ENCODE results near the gene DNAH2. TPM values are rescaled to one million over a fixed set of nuclear protein-coding genes. Genes with fewer than 3 reads are reported as not detected.

DNAH2 gene
- total RNA-seq, 2 donors from 2014 or later, result 0.09 to 4.9 TPM

DNA sequence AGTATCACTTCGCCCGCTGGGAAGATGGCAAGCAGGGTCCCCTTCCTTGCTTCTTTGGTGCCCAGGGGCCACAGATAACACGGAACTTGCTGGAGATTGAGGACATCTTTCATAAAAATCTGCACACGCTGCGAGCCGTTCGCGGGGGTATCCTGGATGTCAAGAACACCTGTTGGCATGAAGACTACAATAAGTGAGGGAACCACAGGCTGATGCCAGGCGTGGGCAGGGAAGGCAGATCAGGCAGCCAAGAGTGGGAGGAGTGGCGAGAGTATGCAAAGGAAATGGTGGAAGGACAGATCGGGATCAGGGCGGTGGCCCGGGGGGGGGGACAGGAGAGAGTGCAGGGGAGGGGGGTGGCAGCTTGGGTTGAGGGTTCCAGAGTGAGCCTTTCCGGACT is 22.2 kb downstream of the DNAH2 start:
- no peaks in the 10 kb centered on the region for H3K27me3 ChIP-seq (replicated peaks; ENCODE audit: insufficient read depth)
- intact Hi-C loops (cut with DNase I), result loop anchor here (10.0 kb wide), 1 partner anchor 255 kb away; no protein-coding TSS in a partner anchor
- H3K27ac ChIP-seq, result no peak overlapping the region
- H3K4me1 ChIP-seq (replicated peaks), result no peaks in the 10 kb centered on the region
- H3K9me3 ChIP-seq, result no peaks in the 10 kb centered on the region
- no peak overlapping the region for H3K4me3 ChIP-seq
- TF ChIP-seq POLR2AphosphoS5 (IDR thresholded peaks at IDR 0.05) (no peak), POLR2A (IDR thresholded peaks at IDR 0.05) (no peak)
- TF ChIP-seq, protein P1, sequence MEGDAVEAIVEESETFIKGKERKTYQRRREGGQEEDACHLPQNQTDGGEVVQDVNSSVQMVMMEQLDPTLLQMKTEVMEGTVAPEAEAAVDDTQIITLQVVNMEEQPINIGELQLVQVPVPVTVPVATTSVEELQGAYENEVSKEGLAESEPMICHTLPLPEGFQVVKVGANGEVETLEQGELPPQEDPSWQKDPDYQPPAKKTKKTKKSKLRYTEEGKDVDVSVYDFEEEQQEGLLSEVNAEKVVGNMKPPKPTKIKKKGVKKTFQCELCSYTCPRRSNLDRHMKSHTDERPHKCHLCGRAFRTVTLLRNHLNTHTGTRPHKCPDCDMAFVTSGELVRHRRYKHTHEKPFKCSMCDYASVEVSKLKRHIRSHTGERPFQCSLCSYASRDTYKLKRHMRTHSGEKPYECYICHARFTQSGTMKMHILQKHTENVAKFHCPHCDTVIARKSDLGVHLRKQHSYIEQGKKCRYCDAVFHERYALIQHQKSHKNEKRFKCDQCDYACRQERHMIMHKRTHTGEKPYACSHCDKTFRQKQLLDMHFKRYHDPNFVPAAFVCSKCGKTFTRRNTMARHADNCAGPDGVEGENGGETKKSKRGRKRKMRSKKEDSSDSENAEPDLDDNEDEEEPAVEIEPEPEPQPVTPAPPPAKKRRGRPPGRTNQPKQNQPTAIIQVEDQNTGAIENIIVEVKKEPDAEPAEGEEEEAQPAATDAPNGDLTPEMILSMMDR (IDR thresholded peaks at IDR 0.05), result no peak
- WGBS, result 40% methylated on average over 14 of the region's 14 CpGs
- DNase-seq (ENCODE audit: low spot score), result no peak
- no peaks in the 10 kb centered on the region for H3K36me3 ChIP-seq

DNA sequence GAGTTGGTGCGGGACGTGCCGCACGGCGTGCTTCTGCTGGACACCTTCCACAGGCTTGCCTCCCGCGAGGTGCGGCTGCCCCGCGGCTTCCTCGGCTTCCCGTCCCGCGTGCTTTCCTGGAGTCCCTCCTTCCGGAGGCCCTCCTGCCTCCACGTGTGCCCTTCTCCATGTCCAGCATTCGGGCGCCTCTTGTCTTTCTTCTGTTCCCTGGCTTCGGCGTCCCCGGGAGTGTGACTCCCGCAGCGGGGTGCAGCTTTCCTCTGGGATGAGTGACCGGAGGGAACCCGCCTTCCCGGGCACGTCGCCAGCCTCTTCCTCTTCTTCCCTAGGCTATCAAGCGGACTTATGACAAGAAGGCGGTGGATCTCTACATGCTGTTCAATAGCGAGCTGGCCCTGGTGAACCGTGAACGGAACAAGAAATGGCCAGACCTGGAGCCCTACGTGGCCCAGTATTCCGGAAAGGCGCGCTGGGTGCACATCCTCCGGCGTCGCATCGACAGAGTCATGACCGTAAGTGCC is 23.0 kb downstream of the DNAH2 start:
- intact Hi-C loops (cut with DNase I), result loop anchor here (10.0 kb wide), 1 partner anchor 254 kb away; no protein-coding TSS in a partner anchor
- Histone ChIP-seq H3K4me1 (replicated peaks) (no peaks in the 10 kb centered on the region), H3K27ac (no peak overlapping the region), H3K36me3 (no peaks in the 10 kb centered on the region), H3K9me3 (no peaks in the 10 kb centered on the region), H3K4me3 (no peak overlapping the region), H3K27me3 (replicated peaks; ENCODE audit: insufficient read depth) (no peaks in the 10 kb centered on the region)
- TF ChIP-seq, protein P1 (IDR thresholded peaks at IDR 0.05), result no peak
- TF ChIP-seq POLR2AphosphoS5 (IDR thresholded peaks at IDR 0.05) (no peak), POLR2A (IDR thresholded peaks at IDR 0.05) (no peak)
- DNase-seq (ENCODE audit: low spot score), result no peak
- WGBS, result 73% methylated on average over 42 of the region's 42 CpGs

DNA sequence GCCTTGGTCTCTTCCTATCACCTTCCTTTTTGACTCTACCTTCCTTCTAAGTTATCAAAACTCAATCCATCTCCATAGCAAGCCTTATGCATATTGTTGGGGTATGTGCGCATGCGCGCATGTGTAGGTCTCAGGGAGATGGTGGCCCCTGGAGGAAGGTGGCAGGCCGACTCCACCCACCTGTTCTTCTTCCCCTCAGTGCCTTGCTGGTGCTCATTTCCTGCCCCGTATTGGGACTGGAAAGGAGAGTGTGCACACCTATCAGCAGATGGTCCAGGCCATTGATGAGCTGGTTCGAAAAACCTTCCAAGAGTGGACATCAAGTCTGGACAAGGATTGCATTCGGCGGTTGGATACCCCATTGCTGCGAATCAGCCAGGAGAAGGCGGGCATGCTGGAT is 25.2 kb downstream of the DNAH2 start:
- no peaks in the 10 kb centered on the region for H3K4me1 ChIP-seq (replicated peaks)
- H3K9me3 ChIP-seq, result no peaks in the 10 kb centered on the region
- intact Hi-C loops (cut with DNase I), result loop anchor here (2.0 to 10.0 kb wide), 2 partner anchors 110 to 252 kb away; no protein-coding TSS in a partner anchor
- H3K36me3 ChIP-seq, result no peaks in the 10 kb centered on the region
- no peaks in the 10 kb centered on the region for H3K27me3 ChIP-seq (replicated peaks; ENCODE audit: insufficient read depth)
- no peak overlapping the region for H3K27ac ChIP-seq
- no peak overlapping the region for H3K4me3 ChIP-seq
- TF ChIP-seq, protein P1 (IDR thresholded peaks at IDR 0.05), result no peak
- no peak for TF ChIP-seq POLR2A (IDR thresholded peaks at IDR 0.05)
- TF ChIP-seq POLR2AphosphoS5 (IDR thresholded peaks at IDR 0.05), result no peak
- 79% methylated on average over 10 of the region's 10 CpGs for WGBS
- no peak for DNase-seq (ENCODE audit: low spot score)

DNA sequence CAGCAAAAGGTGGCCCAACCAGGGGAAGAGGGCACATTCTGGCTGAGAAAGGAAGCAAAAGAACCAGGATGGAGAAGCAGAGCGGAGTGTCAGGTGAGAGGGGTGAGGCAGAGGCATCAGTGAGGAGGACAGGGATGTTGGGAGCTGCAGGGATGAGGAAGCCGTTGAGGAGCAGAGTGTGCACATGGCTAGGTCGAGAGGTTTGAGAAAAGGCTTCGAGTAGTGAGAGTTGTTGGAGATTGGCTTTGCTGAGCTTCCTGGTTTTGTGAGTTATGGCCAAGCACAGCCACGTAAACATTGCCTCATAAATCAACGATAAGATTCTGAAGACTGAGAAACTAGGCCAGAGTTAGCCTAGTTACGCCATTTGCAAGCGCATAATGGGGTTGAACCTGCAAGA is 26.9 kb downstream of the DNAH2 start:
- Histone ChIP-seq H3K36me3 (no peaks in the 10 kb centered on the region), H3K4me1 (replicated peaks) (no peaks in the 10 kb centered on the region), H3K27ac (no peak overlapping the region), H3K27me3 (replicated peaks; ENCODE audit: insufficient read depth) (no peaks in the 10 kb centered on the region), H3K4me3 (no peak overlapping the region), H3K9me3 (no peaks in the 10 kb centered on the region)
- no peak for DNase-seq (ENCODE audit: low spot score)
- 35% methylated on average over 8 of the region's 8 CpGs for WGBS
- TF ChIP-seq, protein P1 (IDR thresholded peaks at IDR 0.05), result no peak
- TF ChIP-seq POLR2A (IDR thresholded peaks at IDR 0.05), result no peak
- TF ChIP-seq POLR2AphosphoS5 (IDR thresholded peaks at IDR 0.05), result no peak
- intact Hi-C loops (cut with DNase I), result loop anchor here (10.0 kb wide), 1 partner anchor 250 kb away; no protein-coding TSS in a partner anchor

Data from prostate gland (tissue), 2 donors.